ENCODE results near the gene SLC22A23.

SLC22A23 gene

DNA sequence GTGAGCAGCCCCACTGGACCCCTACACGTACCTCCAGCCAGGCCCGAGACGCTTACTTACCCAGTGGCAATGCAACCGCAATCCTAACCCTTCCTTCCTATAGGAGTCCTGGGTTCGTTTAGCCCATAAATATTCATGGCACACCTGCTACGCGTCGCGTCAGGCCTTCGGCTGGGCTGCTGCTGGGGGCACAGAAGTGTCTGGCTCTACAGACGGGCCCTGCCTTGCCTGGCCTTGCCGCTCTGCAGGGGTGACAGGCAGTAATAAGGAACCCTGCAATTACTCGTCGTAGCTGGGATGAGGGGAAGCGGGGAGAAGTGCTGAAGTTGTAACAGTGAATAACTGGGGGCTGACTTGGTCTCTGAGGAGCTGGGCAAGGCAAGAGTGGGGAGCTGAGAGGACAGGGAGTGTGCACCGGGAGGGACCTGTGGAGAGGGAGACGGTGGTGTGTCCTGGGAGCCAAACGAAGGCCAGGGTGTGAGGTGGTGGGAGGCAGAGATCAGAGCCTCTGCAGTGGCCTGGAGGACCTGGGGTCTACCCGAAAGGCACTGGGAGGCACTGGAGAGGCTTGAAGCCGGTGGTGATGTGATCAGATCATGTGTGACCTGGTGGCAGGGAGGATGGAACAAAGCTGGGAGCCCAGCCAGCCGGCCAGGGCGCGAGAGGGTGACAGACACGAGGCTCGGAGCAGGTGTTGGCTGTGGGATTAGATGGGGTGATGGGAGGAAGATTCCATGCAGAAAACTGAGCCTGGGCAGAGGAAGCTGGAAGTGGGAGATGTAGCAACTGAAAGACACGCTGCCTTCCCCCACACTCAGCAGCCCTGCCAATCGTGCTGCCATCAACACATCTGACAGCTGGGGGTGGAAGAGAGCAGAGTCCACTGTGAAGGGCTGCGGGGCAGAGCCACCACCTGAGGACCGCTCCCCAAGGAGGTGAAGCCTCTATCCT lies 161.7 kb downstream of the SLC22A23 start:
- H3K4me3 ChIP-seq (ENCODE audit: low read depth, low read length): no peak overlapping the region
- peaks cover 5% of the 10 kb centered on the region for H3K36me3 ChIP-seq (ENCODE audit: control insufficient read depth, insufficient read depth, low read length)
- no peaks in the 10 kb centered on the region for H3K4me1 ChIP-seq (ENCODE audit: control insufficient read depth, insufficient read depth, low read length)
- no peak overlapping the region for H3K9ac ChIP-seq (ENCODE audit: low read depth, low read length)
- H3K9me3 ChIP-seq (ENCODE audit: control insufficient read depth, insufficient read depth, low read length): no peaks in the 10 kb centered on the region
- H3K27me3 ChIP-seq (ENCODE audit: control insufficient read depth, insufficient read depth, low read length): no peaks in the 10 kb centered on the region

DNA sequence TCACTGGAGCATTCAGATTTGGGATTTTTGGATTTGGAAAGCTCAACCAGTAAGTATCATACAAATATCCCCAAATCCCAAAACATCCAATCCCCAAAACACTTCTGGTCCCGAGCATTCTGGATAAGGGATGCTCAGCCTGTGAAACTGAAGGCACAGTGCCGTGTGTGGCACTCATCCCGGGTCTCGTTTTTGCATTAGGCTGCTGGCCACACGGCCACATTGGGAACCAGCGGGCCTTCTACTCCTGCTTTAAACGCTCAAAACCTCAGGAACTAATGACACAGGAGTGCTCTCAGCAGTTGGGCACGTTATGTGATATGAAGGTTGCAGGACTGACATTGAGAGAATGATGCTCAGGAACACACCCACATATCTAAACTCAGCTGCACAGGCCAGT lies 162.5 kb downstream of the SLC22A23 start:
- Histone ChIP-seq H3K9ac (ENCODE audit: low read depth, low read length) (no peak overlapping the region), H3K36me3 (ENCODE audit: control insufficient read depth, insufficient read depth, low read length) (peaks cover 5% of the 10 kb centered on the region), H3K4me1 (ENCODE audit: control insufficient read depth, insufficient read depth, low read length) (no peaks in the 10 kb centered on the region), H3K9me3 (ENCODE audit: control insufficient read depth, insufficient read depth, low read length) (no peaks in the 10 kb centered on the region), H3K4me3 (ENCODE audit: low read depth, low read length) (no peak overlapping the region), H3K27me3 (ENCODE audit: control insufficient read depth, insufficient read depth, low read length) (no peaks in the 10 kb centered on the region)

GRCh38 chr6:3293271-3294155 lies 163.3 kb downstream of the SLC22A23 start:
- H3K4me3 ChIP-seq (ENCODE audit: low read depth, low read length): no peak overlapping the region
- no peaks in the 10 kb centered on the region for H3K9me3 ChIP-seq (ENCODE audit: control insufficient read depth, insufficient read depth, low read length)
- H3K9ac ChIP-seq (ENCODE audit: low read depth, low read length): no peak overlapping the region

DNA sequence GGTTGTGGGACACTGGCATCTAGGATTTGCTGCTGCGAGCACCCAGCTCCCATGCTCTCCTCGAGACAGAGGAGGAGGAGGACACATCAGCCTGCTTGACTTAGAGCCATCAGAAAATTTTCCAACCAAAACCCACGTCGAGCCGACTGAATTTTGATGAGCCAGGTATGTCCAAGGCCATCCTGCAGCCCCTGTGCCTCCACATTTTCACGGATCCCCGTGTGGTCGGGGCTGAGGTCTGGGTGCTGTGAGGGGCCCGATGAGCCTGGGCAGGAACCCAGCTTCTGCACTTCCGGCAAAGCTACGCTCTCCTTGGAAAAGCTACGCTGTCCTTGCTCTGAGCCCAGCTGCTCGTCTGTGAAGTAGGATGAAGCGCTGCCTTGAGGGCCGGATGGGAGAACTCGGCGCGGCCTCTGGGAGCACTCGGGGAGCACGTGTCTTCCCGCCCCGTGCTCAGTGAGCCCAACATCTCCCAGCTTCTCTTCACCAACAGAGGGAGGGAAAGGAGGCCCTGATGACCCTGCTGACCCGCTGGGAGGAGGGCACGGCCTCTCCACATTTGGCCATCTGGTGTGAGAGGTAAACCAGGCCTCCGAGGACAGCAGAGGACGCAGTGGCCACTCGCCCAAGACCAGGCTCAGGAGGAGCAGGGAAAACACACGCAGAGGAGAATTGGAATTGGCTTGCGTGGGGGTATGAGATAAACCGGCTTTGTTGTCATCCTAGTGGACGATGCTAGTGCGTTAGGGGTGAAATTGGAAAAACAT lies 164.2 kb downstream of the SLC22A23 start:
- Histone ChIP-seq H3K9ac (ENCODE audit: low read depth, low read length) (no peak overlapping the region), H3K4me1 (ENCODE audit: control insufficient read depth, insufficient read depth, low read length) (no peaks in the 10 kb centered on the region), H3K36me3 (ENCODE audit: control insufficient read depth, insufficient read depth, low read length) (peaks cover 12% of the 10 kb centered on the region), H3K4me3 (ENCODE audit: low read depth, low read length) (no peak overlapping the region), H3K9me3 (ENCODE audit: control insufficient read depth, insufficient read depth, low read length) (no peaks in the 10 kb centered on the region), H3K27me3 (ENCODE audit: control insufficient read depth, insufficient read depth, low read length) (no peaks in the 10 kb centered on the region)

More at GRCh38 chr6:3293271-3294155, 163.3 kb downstream of the SLC22A23 start:
- H3K27me3 ChIP-seq (ENCODE audit: control insufficient read depth, insufficient read depth, low read length): no peaks in the 10 kb centered on the region
- H3K4me1 ChIP-seq (ENCODE audit: control insufficient read depth, insufficient read depth, low read length): no peaks in the 10 kb centered on the region
- peaks cover 12% of the 10 kb centered on the region for H3K36me3 ChIP-seq (ENCODE audit: control insufficient read depth, insufficient read depth, low read length)

DNA sequence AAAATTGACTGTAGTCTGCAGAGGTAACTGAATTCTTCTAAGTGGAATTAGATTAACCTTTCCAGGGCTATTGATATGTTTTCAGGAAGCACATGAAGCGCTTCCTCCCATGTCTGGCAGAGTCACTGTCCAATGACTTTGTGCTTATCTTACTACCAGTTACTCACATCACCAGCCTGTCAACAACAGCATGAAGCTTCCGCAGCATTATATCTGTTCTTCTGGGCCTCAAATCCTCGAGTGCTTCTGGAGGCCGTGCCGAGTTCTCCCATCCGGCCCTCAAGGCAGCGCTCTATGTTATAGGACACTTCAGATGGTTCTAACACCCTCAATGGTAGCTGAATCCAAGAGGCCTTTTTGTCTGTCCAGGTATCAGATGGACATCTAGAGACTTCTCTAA lies 164.9 kb downstream of the SLC22A23 start:
- H3K36me3 ChIP-seq (ENCODE audit: control insufficient read depth, insufficient read depth, low read length): peaks cover 13% of the 10 kb centered on the region
- H3K4me3 ChIP-seq (ENCODE audit: low read depth, low read length): no peak overlapping the region
- H3K9ac ChIP-seq (ENCODE audit: low read depth, low read length): no peak overlapping the region
- no peaks in the 10 kb centered on the region for H3K4me1 ChIP-seq (ENCODE audit: control insufficient read depth, insufficient read depth, low read length)
- no peaks in the 10 kb centered on the region for H3K27me3 ChIP-seq (ENCODE audit: control insufficient read depth, insufficient read depth, low read length)
- no peaks in the 10 kb centered on the region for H3K9me3 ChIP-seq (ENCODE audit: control insufficient read depth, insufficient read depth, low read length)

DNA sequence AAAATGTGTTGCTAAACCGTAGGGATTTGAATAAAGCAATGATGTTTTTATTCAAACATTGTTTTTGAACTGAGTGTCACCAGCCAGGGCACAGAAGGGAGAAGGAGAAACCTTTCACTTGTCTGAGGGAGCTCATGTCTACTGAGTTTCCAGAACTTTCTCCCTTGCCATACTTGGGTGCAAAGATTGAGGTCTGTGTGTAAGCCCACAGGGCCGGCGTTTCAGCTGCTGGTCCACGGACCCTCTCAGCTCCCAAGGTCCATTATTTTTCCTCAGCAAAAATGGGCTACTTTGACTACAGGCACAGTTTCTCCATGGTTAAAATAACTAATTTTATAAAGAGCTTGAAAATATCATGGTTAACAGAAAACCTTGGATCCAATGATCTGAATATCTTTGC lies 165.5 kb downstream of the SLC22A23 start:
- H3K4me1 ChIP-seq (ENCODE audit: control insufficient read depth, insufficient read depth, low read length): no peaks in the 10 kb centered on the region
- H3K9me3 ChIP-seq (ENCODE audit: control insufficient read depth, insufficient read depth, low read length): no peaks in the 10 kb centered on the region
- H3K4me3 ChIP-seq (ENCODE audit: low read depth, low read length): no peak overlapping the region
- H3K36me3 ChIP-seq (ENCODE audit: control insufficient read depth, insufficient read depth, low read length): peaks cover 16% of the 10 kb centered on the region
- H3K9ac ChIP-seq (ENCODE audit: low read depth, low read length): no peak overlapping the region
- no peaks in the 10 kb centered on the region for H3K27me3 ChIP-seq (ENCODE audit: control insufficient read depth, insufficient read depth, low read length)

DNA sequence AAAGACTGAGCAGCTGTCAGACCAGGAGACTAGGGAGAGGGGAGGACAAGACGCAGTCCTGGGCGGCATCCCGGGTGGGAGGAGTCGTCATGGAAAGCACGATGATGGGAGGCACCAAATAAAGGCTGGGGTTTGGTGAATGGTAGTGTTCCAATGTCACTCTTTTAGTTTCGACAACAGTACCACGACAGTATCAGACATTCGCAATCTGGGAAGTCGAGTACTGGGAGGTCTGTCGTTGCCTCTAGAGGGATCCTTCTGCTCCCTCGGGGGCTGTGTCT lies 166.0 kb downstream of the SLC22A23 start:
- H3K4me3 ChIP-seq (ENCODE audit: low read depth, low read length): no peak overlapping the region
- H3K9ac ChIP-seq (ENCODE audit: low read depth, low read length): no peak overlapping the region
- H3K36me3 ChIP-seq (ENCODE audit: control insufficient read depth, insufficient read depth, low read length): peaks cover 14% of the 10 kb centered on the region
- H3K27me3 ChIP-seq (ENCODE audit: control insufficient read depth, insufficient read depth, low read length): no peaks in the 10 kb centered on the region
- H3K4me1 ChIP-seq (ENCODE audit: control insufficient read depth, insufficient read depth, low read length): no peaks in the 10 kb centered on the region
- H3K9me3 ChIP-seq (ENCODE audit: control insufficient read depth, insufficient read depth, low read length): no peaks in the 10 kb centered on the region

- H3K36me3 ChIP-seq (ENCODE audit: control insufficient read depth, insufficient read depth, low read length): peaks cover 14% of the 10 kb centered on the region
- no peaks in the 10 kb centered on the region for H3K9me3 ChIP-seq (ENCODE audit: control insufficient read depth, insufficient read depth, low read length)
- H3K9ac ChIP-seq (ENCODE audit: low read depth, low read length): no peak overlapping the region
- H3K27me3 ChIP-seq (ENCODE audit: control insufficient read depth, insufficient read depth, low read length): no peaks in the 10 kb centered on the region
- H3K4me1 ChIP-seq (ENCODE audit: control insufficient read depth, insufficient read depth, low read length): no peaks in the 10 kb centered on the region
- no peak overlapping the region for H3K4me3 ChIP-seq (ENCODE audit: low read depth, low read length)
Observed at GRCh38 chr6:3290149-3290930, 166.5 kb downstream of the SLC22A23 start.

GRCh38 chr6:3289664-3290055 lies 167.2 kb downstream of the SLC22A23 start:
- no peak overlapping the region for H3K9ac ChIP-seq (ENCODE audit: low read depth, low read length)
- peaks cover 14% of the 10 kb centered on the region for H3K36me3 ChIP-seq (ENCODE audit: control insufficient read depth, insufficient read depth, low read length)
- no peak overlapping the region for H3K4me3 ChIP-seq (ENCODE audit: low read depth, low read length)
- no peaks in the 10 kb centered on the region for H3K9me3 ChIP-seq (ENCODE audit: control insufficient read depth, insufficient read depth, low read length)
- no peaks in the 10 kb centered on the region for H3K4me1 ChIP-seq (ENCODE audit: control insufficient read depth, insufficient read depth, low read length)
- no peaks in the 10 kb centered on the region for H3K27me3 ChIP-seq (ENCODE audit: control insufficient read depth, insufficient read depth, low read length)

DNA sequence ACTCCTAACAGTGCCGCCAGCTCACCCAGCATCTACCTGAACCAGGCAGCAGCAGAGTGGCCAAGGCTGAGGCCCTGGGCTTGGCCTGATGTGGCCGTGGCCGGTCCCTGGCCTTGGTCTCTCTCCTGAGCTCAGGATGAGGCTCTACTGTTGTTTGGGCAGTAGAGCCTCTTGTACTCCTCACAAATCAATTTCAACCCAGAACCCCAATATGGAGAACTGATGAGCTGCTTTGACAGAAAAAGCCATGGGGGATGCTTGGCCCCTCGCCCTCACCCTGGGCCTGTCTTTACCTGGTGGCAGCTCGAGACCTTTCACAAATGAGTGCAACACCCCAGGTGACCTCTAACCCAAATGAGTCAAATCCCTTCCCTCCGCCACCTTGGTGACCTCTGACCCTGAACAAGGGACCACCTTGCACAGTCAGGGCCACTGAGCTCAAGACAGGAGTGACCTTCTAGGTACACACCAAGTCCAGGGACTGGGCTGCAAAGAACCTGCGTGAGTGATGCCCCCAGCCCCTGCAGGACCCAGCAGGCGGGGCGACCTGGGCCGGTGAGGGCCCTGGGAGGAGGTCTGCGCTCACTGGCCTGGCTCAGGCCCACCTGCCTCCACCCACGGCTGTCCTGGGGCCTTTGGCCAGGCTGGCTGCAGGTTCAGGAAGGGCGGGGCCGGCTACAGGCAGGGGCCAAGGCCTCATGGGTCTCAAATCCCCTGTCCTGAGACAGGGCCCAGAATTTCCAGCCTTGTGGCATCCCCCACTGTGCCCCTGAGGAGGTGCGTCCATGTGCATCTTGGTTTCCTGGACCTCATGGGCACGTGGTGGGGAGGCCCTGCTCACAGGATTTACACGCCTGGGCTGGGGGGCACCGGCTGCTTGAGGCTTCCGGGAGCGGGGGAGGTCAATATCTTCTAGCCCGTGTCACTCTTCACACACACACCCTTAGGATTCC lies 167.9 kb downstream of the SLC22A23 start:
- no peaks in the 10 kb centered on the region for H3K27me3 ChIP-seq (ENCODE audit: control insufficient read depth, insufficient read depth, low read length)
- H3K9me3 ChIP-seq (ENCODE audit: control insufficient read depth, insufficient read depth, low read length): no peaks in the 10 kb centered on the region
- H3K4me1 ChIP-seq (ENCODE audit: control insufficient read depth, insufficient read depth, low read length): no peaks in the 10 kb centered on the region
- H3K36me3 ChIP-seq (ENCODE audit: control insufficient read depth, insufficient read depth, low read length): peaks cover 16% of the 10 kb centered on the region
- H3K4me3 ChIP-seq (ENCODE audit: low read depth, low read length): no peak overlapping the region
- H3K9ac ChIP-seq (ENCODE audit: low read depth, low read length): no peak overlapping the region
